HepG2 (cell line): ENCODE data around the gene CCDC82.

ENCODE experiments used
- POLR2A ChIP-seq, 2 experiments: IDR thresholded peaks; 2 replicates each; pipeline ENCODE4 v1.6.1; 2011; ENCODE audit warnings: low read depth in 2 of 2, low read length in 2 of 2, mild to moderate bottlenecking in 1 of 2, moderate library complexity in 1 of 2; ENCODE audit not compliant: insufficient read depth in 1 of 2
- POLR2AphosphoS2 ChIP-seq: IDR thresholded peaks from 2 replicates; pipeline ENCODE4 v1.6.1; 2011; ENCODE audit warnings: low read depth, low read length, improper control_type of control experiment
- REPIN1 ChIP-seq: sonication (generic); formaldehyde crosslinking; IDR thresholded peaks from 2 replicates; pipeline ENCODE4 v1.8.0; 2022; ENCODE audit warnings: missing genetic modification reagents, low read depth, mild to moderate bottlenecking, borderline replicate concordance
- SP4 ChIP-seq: sonication (generic); formaldehyde crosslinking; IDR thresholded peaks from 2 replicates; pipeline ENCODE4 v1.8.1; 2023; ENCODE audit warnings: mild to moderate bottlenecking, missing genetic modification reagents
- TBP ChIP-seq: sonication (generic); formaldehyde crosslinking; IDR thresholded peaks from 2 replicates; pipeline ENCODE4 v1.5.0; 2020; ENCODE audit warnings: missing genetic modification reagents
- TRIM24 ChIP-seq: sonication (generic); formaldehyde crosslinking; IDR thresholded peaks from 2 replicates; pipeline ENCODE4 v1.8.0; 2022; ENCODE audit warnings: mild to moderate bottlenecking, missing genetic modification reagents
- YY1 ChIP-seq: IDR thresholded peaks from 2 replicates; pipeline ENCODE4 v1.6.1; 2011; ENCODE audit warnings: low read length, low read depth, moderate library complexity, mild to moderate bottlenecking; ENCODE audit not compliant: insufficient read depth, insufficient replicate concordance
- ZFX ChIP-seq: sonication (generic); formaldehyde crosslinking; IDR thresholded peaks from 2 replicates; pipeline ENCODE4 v1.4.0; 2020; ENCODE audit warnings: mild to moderate bottlenecking, low read depth, missing genetic modification reagents, moderate library complexity
- ZNF598 ChIP-seq: sonication (generic); formaldehyde crosslinking; IDR thresholded peaks from 2 replicates; pipeline ENCODE4 v1.5.1; 2020; ENCODE audit warnings: mild to moderate bottlenecking, missing genetic modification reagents, borderline replicate concordance
- TF ChIP-seq, protein P1 (sequence below), 2 experiments: sonication (generic) in 1 of 2; formaldehyde crosslinking in 1 of 2; IDR thresholded peaks; 2 replicates each; pipeline versions ENCODE4 v1.4.0 to v1.6.1; 2018 to 2020; ENCODE audit warnings: missing genetic modification reagents in 2 of 2, borderline replicate concordance in 1 of 2, low read depth in 1 of 2, mild to moderate bottlenecking in 1 of 2, missing biosample characterization in 1 of 2

DNA sequence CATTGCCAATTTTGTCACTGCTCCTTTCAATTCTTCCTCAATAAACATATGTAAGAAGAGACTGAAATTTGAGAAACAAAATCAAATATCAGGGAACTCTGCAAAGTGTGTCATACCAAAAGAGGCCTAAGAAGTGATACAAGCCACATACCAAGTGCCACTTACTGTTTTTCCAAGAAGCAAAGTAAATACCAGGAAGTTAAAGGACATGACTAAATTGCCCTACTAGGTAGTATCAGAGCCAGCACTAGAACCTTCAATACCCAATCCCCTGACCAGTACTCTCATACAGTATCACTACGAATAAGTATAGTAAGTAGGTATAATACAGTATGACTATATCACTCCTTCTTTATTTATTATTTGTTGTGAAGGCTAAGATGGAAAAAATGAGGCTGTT, 60.3 kb downstream of the CCDC82 start:
- TF ChIP-seq YY1, result no peak
- TF ChIP-seq TRIM24 (CRISPR knock-in tag), result no peak
- TF ChIP-seq ZFX (CRISPR knock-in tag), result no peak
- TF ChIP-seq SP4, result no peak
- no peak for TF ChIP-seq POLR2A (IDR thresholded peaks at IDR 0.05; ENCODE audit: insufficient read depth in 1 of 2, low read depth in 2 of 2, low read length in 2 of 2)
- TF ChIP-seq TBP (CRISPR knock-in tag), result no peak
- TF ChIP-seq, protein P1, sequence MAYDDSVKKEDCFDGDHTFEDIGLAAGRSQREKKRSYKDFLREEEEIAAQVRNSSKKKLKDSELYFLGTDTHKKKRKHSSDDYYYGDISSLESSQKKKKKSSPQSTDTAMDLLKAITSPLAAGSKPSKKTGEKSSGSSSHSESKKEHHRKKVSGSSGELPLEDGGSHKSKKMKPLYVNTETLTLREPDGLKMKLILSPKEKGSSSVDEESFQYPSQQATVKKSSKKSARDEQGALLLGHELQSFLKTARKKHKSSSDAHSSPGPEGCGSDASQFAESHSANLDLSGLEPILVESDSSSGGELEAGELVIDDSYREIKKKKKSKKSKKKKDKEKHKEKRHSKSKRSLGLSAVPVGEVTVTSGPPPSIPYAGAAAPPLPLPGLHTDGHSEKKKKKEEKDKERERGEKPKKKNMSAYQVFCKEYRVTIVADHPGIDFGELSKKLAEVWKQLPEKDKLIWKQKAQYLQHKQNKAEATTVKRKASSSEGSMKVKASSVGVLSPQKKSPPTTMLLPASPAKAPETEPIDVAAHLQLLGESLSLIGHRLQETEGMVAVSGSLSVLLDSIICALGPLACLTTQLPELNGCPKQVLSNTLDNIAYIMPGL (CRISPR knock-in tag; IDR thresholded peaks at IDR 0.05; ENCODE audit: borderline replicate concordance in 1 of 2, low read depth in 1 of 2), result no peak
- TF ChIP-seq ZNF598, result no peak
- TF ChIP-seq POLR2AphosphoS2, result no peak
- no peak for TF ChIP-seq REPIN1
